A549 (cell line): Measurements from ENCODE around the gene CANT1. TPM values are rescaled to one million over a fixed set of nuclear protein-coding genes. Genes with fewer than 3 reads are reported as not detected.

Experiments
- ATAC-seq, 2 experiments: fragments of 200-7000 bp in 1 of 2; fragments of >200 bp in 1 of 2; cut with Nextera tagmentation in 1 of 2; cut with Tn5 transposase in 1 of 2; 3 replicates each; pipeline versions ENCODE4 v1.8.0 to v1.9.1; 2018 to 2020; ENCODE audit warnings: mild to moderate bottlenecking in 1 of 2, moderate library complexity in 1 of 2
- CTCF ChIA-PET: fragments of 300-600 bp; sonication (Branson Sonifier 250); formaldehyde crosslinking; extraction: SDS; loops from one replicate; lab custom pipeline; 2021; ENCODE audit warnings: antibody characterized with exemption, inconsistent platforms; lab: Yijun Ruan, JAX
- POLR2A ChIA-PET: fragments of 350-600 bp; formaldehyde crosslinking; extraction: SDS; loops from one replicate; lab custom pipeline; 2021; ENCODE audit warnings: antibody characterized with exemption, inconsistent platforms; lab: Yijun Ruan, JAX
- DNase-seq, 2 experiments: peaks; one replicate each; pipeline versions ENCODE4 v3.0.0 to v3.0.0-alpha.2; 2011 to 2016; ENCODE audit warnings: low read depth in 1 of 2, low spot score in 1 of 2
- FAIRE-seq: peaks from 2 replicates; lab custom pipeline; 2011; peaks lifted over from hg19 to GRCh38; lab: Jason Lieb, UNC
- H3K27ac ChIP-seq, 2 experiments: fragments of >200 bp; sonication (Bioruptor Twin); formaldehyde crosslinking; 3 replicates each; pipeline ENCODE4 v1.5.1; 2016 to 2017
- H3K4me1 ChIP-seq: fragments of >200 bp; sonication (Bioruptor Twin); formaldehyde crosslinking; 3 replicates; pipeline ENCODE4 v1.6.1; 2016
- H3K4me2 ChIP-seq: fragments of >200 bp; sonication (Bioruptor Twin); formaldehyde crosslinking; 3 replicates; pipeline ENCODE4 v1.6.1; 2016
- H3K4me3 ChIP-seq: fragments of >200 bp; sonication (Bioruptor Twin); formaldehyde crosslinking; 3 replicates; pipeline ENCODE4 v1.5.1; 2016
- H3K9me3 ChIP-seq: fragments of >200 bp; sonication (Bioruptor Twin); formaldehyde crosslinking; 3 replicates; pipeline ENCODE4 v1.6.1; 2016
- CEBPB ChIP-seq, 2 experiments: fragments of >200 bp in 1 of 2; sonication (Bioruptor Twin) in 1 of 2; formaldehyde crosslinking in 1 of 2; IDR thresholded peaks; 2 replicates each; pipeline ENCODE4 v1.6.1; 2012 to 2016
- CHD2 ChIP-seq: fragments of 150-350 bp; IDR thresholded peaks from 2 replicates; pipeline ENCODE4 v1.6.1; 2014; ENCODE audit warnings: low read length; ENCODE audit not compliant: partially characterized antibody
- CHD4 ChIP-seq: fragments of 200-600 bp; sonication (generic); IDR thresholded peaks from 2 replicates; pipeline ENCODE4 v1.6.1; 2016; ENCODE audit warnings: antibody characterized with exemption, mild to moderate bottlenecking, borderline replicate concordance
- FOSB ChIP-seq: fragments of 250-450 bp; sonication (Bioruptor Pico); IDR thresholded peaks from 2 replicates; pipeline ENCODE4 v1.5.0; 2020; ENCODE audit warnings: mild to moderate bottlenecking, moderate library complexity
- FOSL2 ChIP-seq, 2 experiments: fragments of 450-650 bp in 1 of 2; fragments of >200 bp in 1 of 2; sonication (Bioruptor Twin) in 1 of 2; formaldehyde crosslinking; IDR thresholded peaks; 2 replicates each; pipeline versions ENCODE4 v1.5.0 to v1.6.1; 2016 to 2020; ENCODE audit warnings: mild to moderate bottlenecking in 1 of 2, moderate library complexity in 1 of 2
- GATA3 ChIP-seq: IDR thresholded peaks from 2 replicates; pipeline ENCODE4 v1.6.1; 2012; ENCODE audit warnings: borderline replicate concordance
- HDAC2 ChIP-seq: fragments of 200-600 bp; sonication (generic); IDR thresholded peaks from 2 replicates; pipeline ENCODE4 v1.6.1; 2016
- HOXA7 ChIP-seq: fragments of 250-450 bp; sonication (Bioruptor Pico); IDR thresholded peaks from 2 replicates; pipeline ENCODE4 v1.5.0; 2020; ENCODE audit warnings: mild to moderate bottlenecking, moderate library complexity
- MAZ ChIP-seq: fragments of 150-350 bp; IDR thresholded peaks from 2 replicates; pipeline ENCODE4 v1.6.1; 2014; ENCODE audit warnings: antibody characterized with exemption, low read depth, low read length, borderline replicate concordance
- NPAS2 ChIP-seq: fragments of 250-450 bp; sonication (Bioruptor Pico); IDR thresholded peaks from 2 replicates; pipeline ENCODE4 v1.8.0; 2022; ENCODE audit warnings: mild to moderate bottlenecking, moderate library complexity, borderline replicate concordance
- RAD21 ChIP-seq, 2 experiments: fragments of >200 bp in 1 of 2; sonication (Bioruptor Twin) in 1 of 2; formaldehyde crosslinking in 1 of 2; IDR thresholded peaks in 1 of 2; conservative IDR thresholded peaks in 1 of 2; 2 replicates in 1 of 2; 3 replicates in 1 of 2; pipeline ENCODE4 v1.6.1; 2012 to 2018; ENCODE audit warnings: inconsistent platforms in 1 of 2
- RARB ChIP-seq: fragments of 250-450 bp; sonication (Bioruptor Pico); IDR thresholded peaks from 2 replicates; pipeline ENCODE4 v1.8.0; 2021; ENCODE audit warnings: mild to moderate bottlenecking, moderate library complexity
- RFX5 ChIP-seq: fragments of 450-650 bp; IDR thresholded peaks from 2 replicates; pipeline ENCODE4 v1.7.1; 2014; ENCODE audit warnings: antibody characterized with exemption, mild to moderate bottlenecking, moderate library complexity
- RNF2 ChIP-seq: fragments of 200-600 bp; sonication (generic); IDR thresholded peaks from 2 replicates; pipeline ENCODE4 v1.6.1; 2016; ENCODE audit warnings: low read depth, mild to moderate bottlenecking, antibody characterized with exemption, moderate library complexity, borderline replicate concordance
- SMC3 ChIP-seq: fragments of >200 bp; sonication (Bioruptor Twin); formaldehyde crosslinking; IDR thresholded peaks from 3 replicates; pipeline ENCODE4 v1.6.1; 2018; ENCODE audit warnings: inconsistent platforms
- SREBF2 ChIP-seq: fragments of 450-650 bp; IDR thresholded peaks from 2 replicates; pipeline ENCODE4 v1.6.1; 2014; ENCODE audit warnings: mild to moderate bottlenecking, moderate library complexity
- TFCP2L1 ChIP-seq: fragments of 250-450 bp; sonication (Bioruptor Pico); IDR thresholded peaks from 2 replicates; pipeline ENCODE4 v1.5.0; 2021; ENCODE audit warnings: mild to moderate bottlenecking
- TP53 ChIP-seq: fragments of 250-450 bp; sonication (Bioruptor Pico); IDR thresholded peaks from 2 replicates; pipeline ENCODE4 v1.5.0; 2021; ENCODE audit warnings: mild to moderate bottlenecking, moderate library complexity
- WGBS: methylation state at CpG from one replicate; pipeline ENCODE4 v1.1.6; 2017; ENCODE audit errors: missing lambda C conversion rate; 5-methylcytosine and 5-hydroxymethylcytosine counted together
- polyA plus RNA-seq, 4 experiments: library from polyadenylated mRNA; depleted of rRNA in 3 of 4; stranded (reverse); fragments of >200 nt; fragmentation: RNase III in 1 of 4; extraction: RNeasy Plus Mini Kit Qiagen cat#74134 plus additional on column Dnase treatment in 1 of 4; gene quantifications; 2 replicates in 3 of 4; 3 replicates in 1 of 4; pipeline ENCODE4 v1.2.3, GENCODE V29; 2011 to 2017
- TF ChIP-seq, protein P1 (sequence below): fragments of >200 bp; sonication (Bioruptor Twin); formaldehyde crosslinking; IDR thresholded peaks from 3 replicates; pipeline ENCODE4 v1.5.1; 2016
- TF ChIP-seq, protein P2 (sequence below): fragments of >200 bp; sonication (Bioruptor Twin); formaldehyde crosslinking; IDR thresholded peaks from 3 replicates; pipeline ENCODE4 v1.6.1; 2016
- TF ChIP-seq, protein P3 (sequence below): IDR thresholded peaks from 2 replicates; pipeline ENCODE4 v1.6.1; 2012

The CANT1 gene
- polyA plus RNA-seq, 2 of the 4 experiments (the other 2 are of a cell fraction) = 65.5 to 67.6 TPM

DNA sequence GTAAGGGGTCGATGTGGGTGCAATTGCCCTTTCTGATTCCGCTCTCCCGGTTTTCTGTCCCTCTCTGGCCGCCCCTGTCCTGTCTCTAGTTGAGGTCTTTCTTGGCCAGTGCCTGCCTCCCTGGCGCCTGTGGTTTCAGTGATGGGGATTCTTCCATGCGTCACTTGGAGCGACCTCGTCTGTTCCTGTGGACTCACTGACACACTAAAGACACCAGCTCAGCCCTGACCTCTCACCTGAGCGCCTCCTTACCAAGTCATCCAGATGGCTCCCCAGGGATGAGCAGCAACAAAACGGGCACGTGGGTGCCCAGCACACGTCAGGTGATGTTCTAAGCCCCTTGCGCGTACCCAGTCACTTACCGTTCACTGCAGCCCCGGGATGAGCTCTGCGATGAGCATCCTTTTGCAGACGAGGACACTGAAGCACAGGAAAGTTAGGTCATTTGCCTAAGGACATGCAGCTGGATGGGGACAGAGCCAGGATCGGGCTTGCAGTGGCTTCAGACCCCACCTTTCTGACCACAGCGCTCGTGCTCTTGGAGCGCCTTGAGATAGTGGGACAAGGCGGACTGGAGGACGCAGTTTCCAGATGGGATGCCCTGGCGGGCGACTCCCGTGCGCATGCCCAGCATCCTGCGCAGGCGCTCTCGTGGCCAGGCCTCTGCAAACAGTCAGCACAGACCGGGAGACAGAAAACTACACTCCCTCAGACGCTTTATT is 18.4 kb downstream of the CANT1 start:
- WGBS = 92% methylated on average over 33 of the region's 33 CpGs
- CTCF ChIA-PET = interaction anchor here (1.1 to 8.6 kb wide), 7 partner anchors 9 to 402 kb away, joined by 3 to 63 read pairs (median 5); partner anchors contain the start of gene LGALS3BP

DNA sequence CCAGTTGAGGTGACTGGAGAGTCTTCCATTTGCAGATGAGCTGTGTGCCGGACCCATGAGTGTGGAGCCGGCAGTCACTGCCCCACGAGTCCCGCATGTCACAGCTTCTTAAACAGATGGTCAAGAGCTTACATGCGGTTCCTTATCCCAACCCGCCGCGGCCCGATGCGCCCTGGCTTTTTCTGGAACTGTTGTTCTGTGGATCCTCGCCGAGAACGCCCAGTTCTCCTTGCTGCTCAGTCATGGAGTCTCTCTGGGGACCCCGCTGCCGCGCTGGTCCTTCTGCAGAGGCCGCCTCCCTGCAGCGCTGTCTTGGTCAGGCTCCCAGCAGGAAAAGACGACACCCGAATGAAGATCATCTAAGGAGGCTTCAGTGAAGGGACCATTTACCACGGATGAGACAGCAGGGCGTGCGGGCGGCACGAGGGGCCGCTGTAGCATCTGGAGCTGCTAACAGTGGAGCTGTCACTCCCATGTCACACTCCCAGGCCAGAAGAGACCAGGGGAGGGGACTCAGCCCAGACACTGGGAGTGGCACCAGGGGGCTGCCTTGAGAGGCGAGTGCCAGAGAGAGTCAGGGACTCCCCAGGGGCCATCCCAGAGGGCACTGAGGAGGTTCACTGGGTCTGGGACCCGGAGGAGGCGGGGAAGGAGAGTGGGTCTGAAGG is 19.1 kb downstream of the CANT1 start:
- DNase-seq (no peak), FAIRE-seq (no peak)
- CTCF ChIA-PET = interaction anchor here (1.0 to 8.6 kb wide), 8 partner anchors 9 to 403 kb away, joined by 3 to 63 read pairs (median 4); partner anchors contain the start of gene LGALS3BP
- no peak overlapping the region for H3K27ac ChIP-seq
- H3K9me3 ChIP-seq = no peaks in the 10 kb centered on the region
- no peak overlapping the region for H3K4me2 ChIP-seq
- H3K4me3 ChIP-seq = no peak overlapping the region
- TF ChIP-seq TP53 (CRISPR knock-in tag) (no peak), RARB (no peak), SMC3 (no peak), FOSL2 (IDR thresholded peaks at IDR 0.05) (no peak), FOSL2 (CRISPR knock-in tag; IDR thresholded peaks at IDR 0.05) (no peak), SREBF2 (no peak), RFX5 (no peak)
- TF ChIP-seq, protein P1, sequence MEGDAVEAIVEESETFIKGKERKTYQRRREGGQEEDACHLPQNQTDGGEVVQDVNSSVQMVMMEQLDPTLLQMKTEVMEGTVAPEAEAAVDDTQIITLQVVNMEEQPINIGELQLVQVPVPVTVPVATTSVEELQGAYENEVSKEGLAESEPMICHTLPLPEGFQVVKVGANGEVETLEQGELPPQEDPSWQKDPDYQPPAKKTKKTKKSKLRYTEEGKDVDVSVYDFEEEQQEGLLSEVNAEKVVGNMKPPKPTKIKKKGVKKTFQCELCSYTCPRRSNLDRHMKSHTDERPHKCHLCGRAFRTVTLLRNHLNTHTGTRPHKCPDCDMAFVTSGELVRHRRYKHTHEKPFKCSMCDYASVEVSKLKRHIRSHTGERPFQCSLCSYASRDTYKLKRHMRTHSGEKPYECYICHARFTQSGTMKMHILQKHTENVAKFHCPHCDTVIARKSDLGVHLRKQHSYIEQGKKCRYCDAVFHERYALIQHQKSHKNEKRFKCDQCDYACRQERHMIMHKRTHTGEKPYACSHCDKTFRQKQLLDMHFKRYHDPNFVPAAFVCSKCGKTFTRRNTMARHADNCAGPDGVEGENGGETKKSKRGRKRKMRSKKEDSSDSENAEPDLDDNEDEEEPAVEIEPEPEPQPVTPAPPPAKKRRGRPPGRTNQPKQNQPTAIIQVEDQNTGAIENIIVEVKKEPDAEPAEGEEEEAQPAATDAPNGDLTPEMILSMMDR = no peak
- TF ChIP-seq, protein P2, sequence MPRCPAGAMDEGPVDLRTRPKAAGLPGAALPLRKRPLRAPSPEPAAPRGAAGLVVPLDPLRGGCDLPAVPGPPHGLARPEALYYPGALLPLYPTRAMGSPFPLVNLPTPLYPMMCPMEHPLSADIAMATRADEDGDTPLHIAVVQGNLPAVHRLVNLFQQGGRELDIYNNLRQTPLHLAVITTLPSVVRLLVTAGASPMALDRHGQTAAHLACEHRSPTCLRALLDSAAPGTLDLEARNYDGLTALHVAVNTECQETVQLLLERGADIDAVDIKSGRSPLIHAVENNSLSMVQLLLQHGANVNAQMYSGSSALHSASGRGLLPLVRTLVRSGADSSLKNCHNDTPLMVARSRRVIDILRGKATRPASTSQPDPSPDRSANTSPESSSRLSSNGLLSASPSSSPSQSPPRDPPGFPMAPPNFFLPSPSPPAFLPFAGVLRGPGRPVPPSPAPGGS = no peak
- TF ChIP-seq, all 56 proteins: peak for 0
- 96% methylated on average over 29 of the region's 29 CpGs for WGBS
- ATAC-seq = no peak
- H3K4me1 ChIP-seq = peaks cover 13% of the 10 kb centered on the region
- POLR2A ChIA-PET = no interaction called here

More for the DNA sequence above, 18.4 kb downstream of the CANT1 start:
- no peak overlapping the region for H3K4me3 ChIP-seq
- TF ChIP-seq GATA3 (no peak), FOSL2 (IDR thresholded peaks at IDR 0.05) (no peak), FOSL2 (CRISPR knock-in tag; IDR thresholded peaks at IDR 0.05) (no peak), TFCP2L1 (CRISPR knock-in tag) (no peak), MAZ (no peak), HOXA7 (CRISPR knock-in tag) (no peak), HDAC2 (no peak), NPAS2 (no peak), RAD21 (conservative IDR thresholded peaks at IDR 0.05 in 1 of 2, IDR thresholded peaks at IDR 0.05 in 1 of 2) (no peak), CEBPB (IDR thresholded peaks at IDR 0.05) (no peak), CHD2 (no peak), CHD4 (no peak), RARB (no peak), RNF2 (no peak), FOSB (CRISPR knock-in tag) (no peak)
- TF ChIP-seq, protein P3, sequence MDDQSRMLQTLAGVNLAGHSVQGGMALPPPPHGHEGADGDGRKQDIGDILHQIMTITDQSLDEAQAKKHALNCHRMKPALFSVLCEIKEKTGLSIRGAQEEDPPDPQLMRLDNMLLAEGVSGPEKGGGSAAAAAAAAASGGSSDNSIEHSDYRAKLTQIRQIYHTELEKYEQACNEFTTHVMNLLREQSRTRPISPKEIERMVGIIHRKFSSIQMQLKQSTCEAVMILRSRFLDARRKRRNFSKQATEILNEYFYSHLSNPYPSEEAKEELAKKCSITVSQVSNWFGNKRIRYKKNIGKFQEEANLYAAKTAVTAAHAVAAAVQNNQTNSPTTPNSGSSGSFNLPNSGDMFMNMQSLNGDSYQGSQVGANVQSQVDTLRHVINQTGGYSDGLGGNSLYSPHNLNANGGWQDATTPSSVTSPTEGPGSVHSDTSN = no peak
- TF ChIP-seq, all 56 proteins: peak for 0
- no peak for DNase-seq
- no peak for ATAC-seq
- Histone ChIP-seq H3K27ac (no peak overlapping the region), H3K9me3 (no peaks in the 10 kb centered on the region), H3K4me2 (no peak overlapping the region), H3K4me1 (peaks cover 10% of the 10 kb centered on the region)
- POLR2A ChIA-PET = no interaction called here
- FAIRE-seq = no peak
